NCI-H187 (cell line): ENCODE results near the gene IQUB.
"Not testable (repeated sequence)": the region's sequence is repeated elsewhere in the genome, so short reads cannot be mapped to it uniquely, and the experiment has no call there.

Experiments used
- DNase-seq, 2 experiments: peaks; one replicate each; lab custom pipeline; 2025; lab: John Stamatoyannopoulos, UW

Gene IQUB

DNA sequence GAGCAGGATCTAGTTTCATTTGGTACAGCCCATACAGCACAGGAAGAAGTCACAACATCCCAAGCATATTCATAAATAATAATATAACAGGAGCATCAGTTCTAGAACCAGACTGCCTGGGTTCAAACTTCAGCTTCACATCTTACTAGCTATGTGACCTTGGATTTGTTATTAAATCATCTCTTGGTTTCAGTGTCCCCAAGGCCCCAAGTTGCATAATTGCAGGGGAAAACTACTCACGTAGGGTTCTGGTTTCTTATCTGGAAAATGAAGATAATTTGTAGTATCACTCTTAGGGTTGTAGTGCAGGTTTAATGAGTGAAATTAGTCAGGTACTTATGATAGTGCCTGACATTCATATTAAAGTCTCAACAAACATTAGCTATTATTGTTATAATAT is 5.5 kb upstream of the IQUB start:
- no peak for DNase-seq

DNA sequence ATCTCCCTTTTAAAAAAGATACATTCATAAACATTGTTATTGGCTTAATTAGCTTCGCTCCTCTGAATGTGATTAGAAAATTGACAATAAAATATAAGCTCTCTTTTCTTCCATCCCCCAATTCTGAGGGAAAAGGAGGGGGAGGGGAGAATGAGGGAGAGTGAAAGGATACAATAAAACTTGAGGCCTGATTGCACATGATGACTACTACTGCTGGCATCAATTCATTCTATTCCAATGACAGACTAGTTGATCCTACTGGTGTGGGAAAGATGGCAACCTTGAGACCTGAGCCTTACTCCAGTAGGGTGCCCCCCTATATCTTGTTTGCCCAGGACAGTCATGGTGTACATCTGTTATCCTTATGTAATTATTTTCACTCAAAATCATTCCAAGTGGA is 4.5 kb upstream of the IQUB start:
- DNase-seq, result no peak

DNA sequence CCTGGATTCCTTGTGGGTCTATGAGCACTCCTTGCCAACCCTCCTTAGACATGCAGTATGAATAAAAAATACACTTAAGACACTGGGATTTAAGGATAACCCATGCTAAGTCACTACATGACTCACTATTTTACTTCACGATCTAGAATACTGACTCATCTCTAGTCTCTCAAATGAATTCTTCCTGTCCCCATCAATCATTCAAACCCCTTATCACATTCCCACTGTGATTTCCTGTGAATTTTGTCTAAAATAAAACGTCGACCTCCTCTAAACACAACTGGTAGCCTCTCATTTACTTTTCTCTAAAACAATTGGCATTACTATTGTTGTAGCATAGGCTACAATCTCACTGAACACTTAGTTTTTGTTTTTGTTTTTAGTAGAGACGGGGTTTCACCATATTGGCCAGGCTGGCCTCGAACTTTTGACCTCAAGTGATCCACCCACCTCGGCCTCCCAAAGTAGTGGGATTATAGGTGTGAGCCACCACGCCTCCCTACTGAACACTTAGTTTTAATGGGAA is 3.9 kb upstream of the IQUB start:
- no peak for DNase-seq

DNA sequence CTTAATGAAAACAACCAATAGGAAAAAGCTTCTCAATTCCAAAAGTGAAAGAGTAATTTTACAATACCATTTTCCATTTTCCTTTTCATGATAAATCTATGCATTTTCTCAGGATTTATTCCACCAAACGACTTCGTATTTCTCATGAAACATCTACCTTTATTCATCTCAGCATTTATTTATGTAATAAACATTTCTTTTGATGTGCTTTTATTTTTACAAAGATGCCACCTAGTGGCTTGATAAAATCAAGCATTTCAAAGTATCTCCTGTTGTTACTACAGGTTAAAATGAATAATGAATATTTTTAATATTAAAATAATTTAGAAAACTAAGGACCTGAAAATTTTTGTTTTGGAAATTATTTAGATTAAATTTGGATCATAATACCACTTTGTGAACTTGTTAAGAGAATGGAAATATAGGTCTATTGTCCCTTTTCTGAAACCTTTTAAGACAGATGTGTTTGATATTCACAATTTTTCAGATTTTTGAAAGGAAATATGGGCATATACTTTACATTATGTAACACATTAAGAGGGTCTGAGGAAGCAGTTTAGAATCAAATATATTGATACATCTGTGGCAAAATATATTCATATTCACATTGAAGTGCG is 2.7 kb upstream of the IQUB start:
- DNase-seq, result peak in 1 of 2 experiments; percentile 4

DNA sequence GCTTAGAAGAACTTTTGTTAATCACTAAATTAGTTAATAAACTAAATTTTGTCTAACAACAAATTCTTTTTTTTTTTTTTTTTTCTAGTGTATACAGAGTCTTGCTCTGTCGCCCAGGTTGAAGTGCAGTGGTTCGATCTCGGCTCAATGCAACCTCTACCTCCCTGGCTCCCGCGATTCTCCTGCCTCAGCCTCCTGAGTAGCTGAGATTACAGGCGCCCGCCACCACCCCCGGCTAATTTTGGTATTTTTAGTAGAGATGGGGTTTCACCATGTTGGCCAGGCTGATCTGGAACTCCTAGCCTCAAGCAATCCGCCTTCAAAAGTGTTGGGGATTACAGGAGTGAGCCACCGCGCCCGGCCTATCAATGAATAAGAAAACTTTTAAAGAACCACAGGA is 1.1 kb upstream of the IQUB start:
- DNase-seq, result no peak

DNA sequence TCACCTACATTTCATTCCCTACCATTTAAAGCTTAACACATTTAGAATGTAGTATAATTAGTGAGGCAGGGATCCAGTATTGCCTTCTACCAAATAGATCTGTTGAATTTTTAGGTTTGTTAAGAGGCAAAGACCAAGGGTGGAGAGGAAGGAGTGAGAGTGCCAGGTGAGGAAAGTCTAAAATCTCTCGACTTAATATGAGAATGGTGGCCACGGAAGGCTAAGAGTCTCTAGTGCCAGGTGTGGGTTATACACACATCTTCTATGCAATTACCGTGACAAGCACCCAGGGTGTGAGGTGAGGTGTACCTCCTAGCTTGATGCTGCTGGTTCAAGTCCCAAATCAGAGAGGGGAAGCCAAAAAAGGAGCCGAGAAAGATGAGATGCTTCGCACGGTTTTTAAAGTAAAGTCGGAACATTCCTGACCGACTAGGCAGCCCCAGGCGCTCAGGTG is 439 bp downstream of the IQUB start:
- DNase-seq, result peak in 1 of 2 experiments; percentile 42

DNA sequence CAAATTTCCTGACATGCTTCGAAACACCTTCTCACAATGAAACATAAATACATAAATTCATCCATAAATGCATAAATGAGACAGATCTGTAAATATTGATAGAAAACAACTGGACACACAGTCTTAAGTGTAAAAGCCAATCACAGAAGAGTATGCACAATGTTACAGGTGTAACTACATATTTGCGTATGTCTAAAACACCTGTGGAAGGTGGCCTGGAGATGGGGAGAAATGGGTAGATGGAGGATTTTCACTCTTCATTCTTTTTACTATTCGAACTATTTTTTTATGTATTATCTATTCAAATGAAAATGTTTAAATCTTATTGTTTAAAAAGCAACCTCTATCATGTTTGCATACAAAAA is 860 bp downstream of the IQUB start:
- no peak for DNase-seq

DNA sequence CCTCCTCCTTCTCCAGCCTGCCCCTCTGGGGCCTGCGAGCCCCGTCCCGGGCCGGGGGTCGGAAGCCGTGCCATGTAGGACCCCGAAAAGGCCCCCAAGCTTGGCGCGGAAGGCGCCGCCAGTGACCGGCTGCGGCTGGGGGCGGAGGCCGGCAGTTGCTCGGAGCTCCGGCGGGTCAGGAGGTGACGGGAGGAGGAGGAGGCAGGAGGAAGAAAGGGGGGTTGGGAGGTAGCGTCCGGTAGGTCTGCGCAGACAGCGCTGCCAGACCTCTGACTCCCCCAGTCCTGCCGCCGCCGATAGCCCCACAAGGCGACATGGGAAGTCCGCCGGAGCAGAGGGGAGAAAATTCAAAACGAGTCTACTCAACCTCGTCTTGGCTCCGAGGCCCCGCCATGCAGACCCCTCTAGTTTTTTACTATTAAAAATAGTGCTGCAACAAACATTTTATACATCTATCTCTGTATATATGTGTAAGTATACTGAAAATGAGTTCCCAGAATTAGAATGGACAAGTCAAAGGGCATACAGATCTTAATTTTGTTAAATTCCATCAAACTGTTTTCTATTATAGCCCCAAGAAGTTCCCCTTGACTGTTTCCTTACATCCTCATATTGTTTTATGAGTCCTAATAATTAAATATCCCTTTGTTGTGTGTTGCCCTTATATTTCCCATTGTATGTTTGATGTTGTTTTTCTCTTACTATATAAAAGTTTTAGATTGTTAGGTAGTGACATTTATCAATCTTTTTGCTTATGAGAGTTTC is 1.4 kb downstream of the IQUB start:
- DNase-seq, result not testable (repeated sequence)

DNA sequence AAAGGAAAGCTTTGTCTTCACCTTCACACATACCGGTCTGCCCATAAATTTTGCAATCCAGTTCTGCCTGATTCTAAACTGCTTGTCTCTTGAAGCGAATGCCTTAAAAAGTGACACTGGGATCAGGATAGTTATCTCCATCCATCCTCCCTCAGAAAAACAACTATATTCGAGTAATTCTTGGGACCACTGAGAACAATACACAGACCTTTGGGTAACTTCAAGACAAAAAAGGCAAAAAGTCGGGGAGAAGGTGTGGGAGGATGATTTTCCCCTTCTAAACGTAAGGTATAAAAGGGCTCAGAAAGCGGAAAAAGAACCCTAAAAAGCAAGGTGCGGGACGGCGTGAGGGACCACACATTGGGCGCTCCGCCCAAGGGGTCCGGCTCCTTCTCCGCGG is 2.1 kb downstream of the IQUB start:
- DNase-seq, result not testable (repeated sequence)

DNA sequence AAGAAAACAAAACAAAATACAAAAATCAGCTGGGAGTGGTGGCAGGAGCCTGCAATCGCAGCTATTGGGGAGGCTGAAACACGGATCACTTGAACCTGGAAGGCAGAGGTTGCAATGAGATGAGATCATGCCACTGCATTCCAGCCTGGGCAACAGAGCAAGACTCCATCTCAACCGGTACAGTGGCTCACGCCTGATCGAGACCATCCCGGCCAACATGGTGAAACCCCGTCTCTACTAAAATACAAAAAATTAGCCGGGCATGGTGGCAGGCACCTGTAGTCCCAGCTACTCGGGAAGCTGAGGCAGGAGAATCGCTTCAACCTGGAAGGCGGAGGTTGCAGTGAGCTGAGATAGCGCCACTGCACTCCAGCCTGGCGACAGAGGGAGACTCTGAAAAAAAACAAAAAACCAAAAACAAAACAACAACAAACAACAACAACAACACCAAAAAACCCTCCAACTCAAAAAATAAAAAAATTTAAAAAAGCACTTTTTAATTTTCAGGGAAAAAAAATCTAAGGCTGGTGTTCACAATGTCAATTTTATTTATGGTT is 4.3 kb downstream of the IQUB start:
- DNase-seq, result not testable (repeated sequence)

DNA sequence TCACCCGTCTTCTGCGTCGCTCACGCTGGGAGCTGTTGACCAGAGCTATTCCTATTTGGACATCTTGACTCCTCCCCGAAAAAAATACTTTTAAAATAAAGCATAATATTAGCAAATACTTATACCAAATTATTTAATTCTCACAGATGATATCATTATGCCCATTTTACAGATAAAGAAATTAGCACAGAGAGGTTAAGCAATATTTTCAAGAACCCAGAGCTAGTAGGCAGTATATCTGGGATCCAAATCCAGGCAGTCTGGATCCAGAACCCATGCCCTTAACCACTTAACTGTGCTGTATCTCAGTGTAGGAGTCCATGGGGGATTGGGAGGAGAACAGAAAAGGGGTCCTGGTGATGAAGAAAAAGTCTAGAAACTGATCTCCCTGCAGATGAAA is 6.1 kb downstream of the IQUB start:
- no peak for DNase-seq

DNA sequence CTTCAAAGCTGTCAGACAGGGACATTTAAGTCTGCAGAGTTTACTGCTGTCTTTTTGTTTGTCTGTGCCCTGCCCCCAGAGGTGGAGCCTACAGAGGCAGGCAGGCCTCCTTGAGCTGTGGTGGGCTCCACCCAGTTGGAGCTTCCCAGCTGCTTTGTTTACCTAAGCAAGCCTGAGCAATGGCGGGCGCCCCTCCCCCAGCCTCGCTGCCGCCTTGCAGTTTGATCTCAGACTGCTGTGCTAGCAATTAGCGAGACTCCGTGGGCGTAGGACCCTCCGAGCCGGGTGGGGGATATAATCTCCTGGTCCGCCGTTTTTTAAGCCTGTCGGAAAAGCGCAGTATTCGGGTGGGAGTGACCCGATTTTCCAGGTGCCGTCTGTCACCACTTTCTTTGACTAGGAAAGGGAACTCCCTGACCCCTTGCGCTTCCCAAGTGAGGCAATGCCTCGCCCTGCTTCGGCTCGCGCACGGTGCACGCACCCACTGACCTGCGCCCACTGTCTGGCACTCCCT is 6.6 kb downstream of the IQUB start:
- DNase-seq, result not testable (repeated sequence)

DNA sequence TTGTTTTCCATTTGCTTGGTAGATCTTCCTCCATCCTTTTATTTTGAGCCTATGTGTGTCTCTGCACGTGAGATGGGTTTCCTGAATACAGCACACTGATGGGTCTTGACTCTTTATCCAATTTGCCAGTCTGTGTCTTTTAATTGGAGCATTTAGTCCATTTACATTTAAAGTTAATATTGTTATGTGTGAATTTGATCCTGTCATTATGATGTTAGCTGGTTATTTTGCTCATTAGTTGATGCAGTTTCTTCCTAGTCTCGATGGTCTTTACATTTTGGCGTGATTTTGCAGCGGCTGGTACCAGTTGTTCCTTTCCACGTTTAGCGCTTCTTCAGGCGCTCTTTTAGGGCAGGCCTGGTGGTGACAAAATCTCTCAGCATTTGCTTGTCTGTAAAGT is 7.9 kb downstream of the IQUB start:
- DNase-seq, result not testable (repeated sequence)

DNA sequence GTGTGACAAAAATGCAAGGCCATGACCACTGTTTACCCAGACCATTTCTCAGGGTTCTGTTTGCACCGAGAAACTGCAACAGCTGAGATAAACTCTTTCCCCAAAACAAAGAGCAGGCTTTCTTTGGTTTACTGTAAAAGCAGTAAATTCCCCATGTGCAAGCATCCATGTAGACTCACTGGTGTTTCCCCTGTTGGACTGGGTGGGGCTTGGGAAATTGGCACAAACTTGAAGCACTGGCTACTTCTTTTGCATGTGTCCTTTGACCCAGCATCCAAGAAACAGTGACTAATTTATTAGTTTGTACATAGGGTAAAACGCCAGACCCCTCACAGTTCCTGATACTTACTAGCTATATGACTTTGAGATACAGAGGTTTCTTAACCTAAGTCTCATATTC is 12.3 kb downstream of the IQUB start:
- DNase-seq, result no peak

DNA sequence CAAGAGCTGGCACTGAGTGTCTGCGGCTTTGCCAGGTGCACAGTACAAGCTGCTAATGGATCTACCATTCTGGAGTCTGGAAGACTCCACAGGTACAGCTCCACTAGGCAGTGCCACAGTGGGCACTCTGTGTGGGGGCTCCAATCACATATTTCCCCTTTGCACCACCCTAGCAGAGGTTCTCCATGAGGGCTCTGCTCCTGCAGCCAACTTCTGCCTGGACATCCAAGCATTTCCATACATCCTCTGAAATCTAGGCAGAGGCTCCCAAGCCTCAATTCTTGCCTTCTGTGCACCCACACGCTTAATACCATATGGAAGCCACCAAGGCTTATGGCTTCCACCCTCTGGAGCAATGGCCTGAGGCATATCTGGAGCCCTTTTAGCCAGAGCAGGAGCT is 29.2 kb downstream of the IQUB start:
- DNase-seq, result no peak

DNA sequence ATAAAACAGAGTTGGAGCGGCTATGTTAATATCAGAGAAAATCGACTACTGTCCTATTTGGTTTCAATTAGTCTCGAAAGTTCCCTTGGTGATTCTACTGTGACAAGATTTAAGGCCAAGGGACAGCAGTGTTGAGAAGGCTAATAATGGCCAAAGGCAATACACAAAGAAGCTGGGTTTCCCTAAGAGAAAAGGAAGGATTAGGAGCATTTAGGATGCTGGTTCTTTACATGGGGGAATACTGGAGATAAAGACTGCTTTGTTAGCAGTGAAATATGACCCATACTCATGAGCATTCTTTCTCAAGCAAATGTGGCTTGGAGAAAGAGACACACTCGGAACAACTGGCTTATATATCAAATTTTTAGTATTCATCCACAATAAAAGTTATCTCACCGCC is 32.2 kb downstream of the IQUB start:
- DNase-seq, result no peak

DNA sequence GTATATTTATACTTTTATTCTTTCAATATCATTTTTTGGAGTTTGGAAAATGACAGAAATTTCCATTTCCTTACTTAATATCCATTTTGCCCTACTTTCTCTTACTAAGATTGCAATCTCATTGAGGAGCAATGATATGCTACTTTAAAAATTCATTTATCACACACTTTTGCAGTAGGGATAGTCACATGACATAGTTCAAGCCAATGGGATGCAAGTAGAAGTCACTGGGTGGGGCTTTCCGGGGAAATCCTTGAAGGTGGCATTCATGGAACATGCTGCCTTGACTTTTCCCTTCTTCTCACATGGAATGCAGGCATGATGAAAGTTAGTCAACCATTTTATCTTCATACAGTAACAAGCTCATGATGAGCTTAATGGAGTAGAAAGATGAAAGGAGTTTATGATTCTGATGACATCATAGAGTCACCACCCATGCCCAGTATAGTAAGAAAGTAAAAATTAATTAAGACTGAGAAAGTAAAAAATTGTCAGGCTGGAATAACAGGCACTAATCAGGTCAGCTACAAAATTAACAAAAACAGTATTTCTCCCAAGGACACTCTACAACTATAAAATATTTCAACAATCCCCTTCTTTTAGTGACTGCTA is 33.4 kb downstream of the IQUB start:
- no peak for DNase-seq

DNA sequence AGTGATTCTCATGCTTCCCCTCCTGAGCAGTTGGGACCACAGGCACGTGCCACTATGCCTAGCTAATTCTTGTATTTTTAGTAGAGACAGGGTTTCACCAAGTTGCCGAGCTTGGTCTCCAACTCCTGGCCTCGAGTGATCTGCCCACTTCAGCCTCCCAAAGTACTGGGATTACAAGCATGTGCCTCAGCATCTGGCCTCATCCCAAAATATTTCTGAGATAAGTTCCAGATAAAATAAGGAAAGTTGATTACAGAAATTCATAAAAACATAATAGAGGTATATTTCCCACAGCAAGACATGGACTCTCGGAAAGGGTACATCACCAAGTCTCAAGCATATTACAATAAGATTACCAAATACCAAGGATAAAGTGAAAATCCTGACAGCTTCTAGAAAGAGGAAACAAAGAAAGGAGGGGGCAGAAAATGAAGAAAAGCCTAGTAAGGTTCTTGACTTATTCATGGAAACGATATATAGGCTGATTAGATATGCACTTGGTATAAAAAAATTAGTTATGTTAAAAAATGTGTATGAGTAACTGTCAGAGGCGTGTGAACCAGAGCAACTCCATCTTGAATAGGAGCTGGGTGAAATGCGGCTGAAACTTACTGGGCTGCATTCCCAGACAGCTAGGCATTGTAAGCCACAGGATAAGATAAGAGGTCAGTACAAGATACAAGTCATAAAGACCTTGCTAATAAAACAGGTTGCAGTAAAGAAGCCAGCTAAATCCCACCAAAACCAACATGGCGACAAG is 35.0 kb downstream of the IQUB start:
- DNase-seq, result no peak

DNA sequence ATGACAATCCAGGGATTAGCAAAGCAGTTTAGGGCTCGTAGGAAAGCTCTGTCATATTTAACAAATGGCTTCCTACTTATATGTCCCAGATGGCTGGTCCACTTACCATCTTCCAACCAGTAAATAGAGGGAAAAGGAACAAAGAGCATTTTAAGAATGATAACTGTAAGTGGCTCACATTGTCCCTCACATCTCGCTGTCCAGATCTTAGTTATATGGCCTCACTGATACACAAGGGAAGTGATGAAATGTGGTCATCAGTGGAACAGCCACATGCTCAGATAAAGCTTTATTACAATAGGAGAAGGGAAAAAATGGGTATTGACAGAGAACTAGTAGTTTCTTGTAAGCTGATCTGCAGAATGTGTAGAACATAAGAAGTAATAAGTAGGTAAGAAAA is 35.8 kb downstream of the IQUB start:
- DNase-seq, result no peak

DNA sequence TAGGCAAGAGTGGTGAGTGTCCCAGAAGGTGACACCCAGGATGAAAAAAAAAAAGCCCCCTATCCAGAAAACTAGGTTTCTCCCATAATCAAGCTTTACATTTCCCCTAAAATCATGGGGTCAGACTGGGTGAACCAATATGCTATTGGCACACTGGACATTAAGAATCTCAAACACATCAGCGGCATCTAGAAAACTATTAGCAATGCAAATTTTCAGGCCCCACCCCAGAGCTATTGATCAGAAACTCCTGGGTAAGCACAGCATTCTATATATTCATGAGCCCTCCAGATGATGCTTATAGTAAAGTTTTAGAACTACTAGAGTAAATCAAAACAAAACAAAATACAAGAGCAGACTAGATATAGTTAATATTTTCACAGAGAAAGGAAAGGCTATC is 36.4 kb downstream of the IQUB start:
- DNase-seq, result no peak

DNA sequence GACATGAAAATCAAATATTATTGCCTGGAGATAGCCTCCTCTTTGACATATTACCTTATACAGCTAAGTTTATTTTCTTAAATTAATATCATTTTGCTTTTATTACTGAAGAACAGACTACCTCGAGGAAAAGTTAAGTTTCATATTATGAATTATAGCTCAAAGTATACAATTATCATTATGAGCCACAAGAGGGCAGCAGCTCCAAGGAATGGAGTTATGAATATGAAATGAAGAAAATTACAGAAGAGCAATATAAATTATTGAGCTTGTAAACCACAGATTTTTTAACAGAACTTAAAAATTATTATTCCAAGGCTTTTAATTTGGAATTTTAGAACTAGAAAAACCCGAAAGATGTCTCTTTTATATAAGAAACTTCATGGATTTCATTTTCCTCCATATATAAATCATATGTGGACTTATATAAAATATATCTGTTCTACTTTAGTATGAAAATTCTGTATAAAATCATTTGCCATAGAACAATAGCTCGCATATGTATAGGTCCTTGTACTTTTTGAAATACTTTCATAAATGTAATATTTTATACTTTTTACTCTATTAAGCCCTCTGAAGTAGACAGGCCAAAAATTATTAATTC is 40.1 kb downstream of the IQUB start:
- peak in 1 of 2 experiments; percentile 55 for DNase-seq
